Subcutaneous preadipocyte (primary cell): Measurements from ENCODE around the gene LRRC15. TPM values are rescaled to one million over a fixed set of nuclear protein-coding genes. Genes with fewer than 3 reads are reported as not detected.

Experiments
- total RNA-seq: library from RNA; depleted of rRNA; stranded (reverse); fragments of >200 nt; gene quantifications from 2 replicates; pipeline ENCODE4 v1.2.3, GENCODE V29; 2012

LRRC15 gene
- under 0.01 TPM in 2 replicates for total RNA-seq

DNA sequence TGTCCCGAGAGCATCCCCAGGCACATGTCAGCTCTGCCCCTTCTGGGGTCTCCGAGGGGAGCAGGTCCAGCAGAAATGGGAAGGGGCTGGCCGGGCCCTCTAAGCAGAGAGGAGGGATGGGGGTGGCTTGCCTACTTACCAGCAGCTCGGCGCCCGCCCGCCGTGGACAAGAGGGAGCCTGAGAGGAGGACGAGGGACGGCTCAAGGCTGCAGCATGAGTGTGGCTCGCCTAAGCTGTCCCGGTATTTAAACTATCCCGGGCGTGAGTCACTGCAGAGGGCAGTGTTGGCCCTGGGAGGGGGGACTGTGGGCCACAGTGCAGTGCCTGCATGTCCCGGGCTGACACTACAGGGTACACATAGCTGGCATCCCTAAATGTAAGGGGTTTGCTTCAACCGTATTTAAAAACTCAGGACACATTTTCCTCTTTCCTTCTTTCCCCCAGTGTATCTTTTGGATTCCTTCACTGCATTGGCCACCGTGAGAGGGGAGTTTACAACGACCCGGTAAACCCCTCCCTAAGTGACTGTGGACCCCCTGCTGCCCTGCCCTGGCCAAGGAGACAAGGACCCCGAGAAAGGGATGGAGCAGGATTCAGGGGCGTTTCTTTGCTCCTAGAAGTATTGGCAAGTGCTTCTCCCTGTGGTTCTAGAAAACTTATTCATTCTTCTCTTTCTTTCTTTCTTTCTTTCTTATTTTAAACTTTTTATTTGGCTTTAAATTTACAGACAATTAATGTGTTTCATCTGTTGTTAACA, at the start of gene LRRC15:
Gene LRRC15 (minus strand): TSS at position 222 of the 758 bp plus-strand sequence. CDS start 8,700 bp downstream, outside the sequence.

GRCh38 chr3:194399166-194399565, 29.6 kb upstream of the LRRC15 start, which contains the start of gene GP5:
Gene GP5, minus strand, starts transcription at chr3:194399266. Its CDS starts 984 bp downstream, at chr3:194398282.

DNA sequence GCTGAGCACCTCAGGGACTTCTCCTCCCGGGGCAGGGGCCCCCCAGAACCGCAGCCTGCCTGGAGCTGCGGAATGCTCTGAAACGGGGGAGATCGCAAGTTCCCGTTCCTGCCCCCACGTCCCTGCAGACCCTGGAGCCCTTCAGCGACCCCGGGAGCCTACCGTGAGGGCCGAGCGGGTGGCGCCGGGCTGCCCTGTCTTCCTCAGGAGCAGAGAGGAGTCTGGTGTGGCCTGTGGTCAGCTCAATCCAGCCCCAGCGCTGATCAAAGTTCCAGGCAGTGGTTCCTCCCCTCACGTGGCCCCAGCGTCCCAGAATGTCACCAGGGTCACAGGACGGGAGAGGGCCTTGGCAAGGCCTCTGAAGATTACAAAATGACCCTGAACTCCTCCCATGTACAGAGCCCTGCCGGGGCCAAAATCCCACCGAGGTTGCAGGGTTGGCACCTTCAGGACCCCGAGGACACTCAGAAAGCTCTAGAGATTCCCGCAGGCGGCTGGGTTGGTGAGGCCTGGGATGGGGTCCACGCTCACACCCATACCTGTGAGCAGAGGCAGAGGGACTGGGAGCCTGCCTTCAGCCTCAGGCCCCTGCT, 18.4 kb downstream of the LRRC15 start, which contains the start of gene CPN2:
Gene CPN2 (minus strand): TSS at position 249 of the 593 bp plus-strand sequence. CDS start 8,626 bp downstream, outside the sequence.

Other genes with a start within 250 kb of the LRRC15 start
- gene HES1, start 233.6 kb downstream of the LRRC15 start, total RNA-seq = 0.39 TPM in 1 of 2 replicates, not detected in the other
- gene CPN2, start 18.4 kb downstream of the LRRC15 start, total RNA-seq = not detected in 2 replicates
- under 0.01 TPM in 1 of 2 replicates, not detected in the other for gene GP5, start 29.5 kb upstream of the LRRC15 start, total RNA-seq
- gene ATP13A3, start 117.3 kb upstream of the LRRC15 start, total RNA-seq = 188 and 285 TPM in 2 replicates